ENCODE measurements around the gene VWF. TPM values are rescaled to one million over a fixed set of nuclear protein-coding genes. Genes with fewer than 3 reads are reported as not detected.

Gene VWF
- total and polyA plus RNA-seq, 10 of the 15 experiments (the other 5 are each of a cell fraction or from before 2014, with no cell fraction given) = 0.08 to 0.23 TPM; not detected in 8

DNA sequence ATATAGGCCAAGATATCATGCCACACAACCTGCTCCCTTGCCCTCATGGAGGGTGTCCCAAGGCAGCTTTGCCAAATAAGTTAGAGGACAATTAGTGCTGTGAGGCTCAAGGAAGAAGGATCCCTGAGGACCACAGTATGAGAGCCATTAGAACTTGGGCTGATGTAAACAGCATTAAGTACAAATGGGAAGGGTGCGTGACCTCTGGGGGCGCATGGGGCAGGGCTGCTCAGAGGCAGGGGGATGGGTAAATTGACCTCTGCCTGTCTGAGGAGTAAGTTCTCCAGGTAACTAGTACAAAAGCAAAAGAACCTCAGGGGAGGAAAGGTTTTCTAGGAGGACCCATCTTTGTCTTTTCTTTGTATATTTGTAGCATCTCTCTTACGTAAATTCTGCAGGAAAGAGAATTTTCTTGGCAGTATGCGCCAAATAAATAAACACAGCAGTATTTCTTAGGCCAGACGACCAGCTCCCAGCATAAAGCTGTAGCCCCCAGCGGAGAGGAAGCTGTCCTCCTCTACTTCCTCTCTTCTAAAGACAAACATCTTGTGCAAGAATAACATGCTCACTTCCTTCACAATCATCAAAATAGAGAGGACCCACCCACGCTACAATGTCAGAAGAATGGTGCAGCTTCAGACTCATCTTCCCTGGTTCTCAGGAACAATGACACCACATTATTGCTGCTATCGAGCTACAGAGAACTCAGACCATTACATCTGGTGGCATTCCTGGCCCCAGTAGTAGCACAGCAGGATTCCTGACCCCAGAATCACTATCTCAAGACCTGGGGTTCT lies 16.4 kb upstream of the VWF start:
- no peaks in the 10 kb centered on the region for H3K4me1 ChIP-seq (ENCODE audit: control insufficient read depth, insufficient read depth, low read length)
- DNase-seq (ENCODE audit: low read depth, low spot score) (no peak), ATAC-seq (no peak), FAIRE-seq (no peak)
- intact Hi-C loops (cut with micrococcal nuclease; ENCODE audit: unreplicated experiment) (no loop called here), in situ Hi-C loops (cut with MboI) (no loop called here)
- ChIA-PET CTCF (interaction anchor here (1.2 kb wide), 1 partner anchor 11 kb away, joined by 3 read pairs; no protein-coding TSS in a partner anchor), SMC1A (ENCODE audit: uncharacterized antibody, unreplicated experiment) (no interaction called here), RAD21 (ENCODE audit: unreplicated experiment) (no interaction called here), POLR2A (no interaction called here)
- H3K79me2 ChIP-seq (ENCODE audit: control insufficient read depth, insufficient read depth, low read length) = no peaks in the 10 kb centered on the region
- no peaks in the 10 kb centered on the region for H3K9me3 ChIP-seq (replicated peaks; ENCODE audit: control insufficient read depth, insufficient read depth, low read length)
- no peaks in the 10 kb centered on the region for H3K36me3 ChIP-seq (ENCODE audit: control insufficient read depth in 2 of 2, insufficient read depth in 2 of 2, low read length in 1 of 2)
- no peak overlapping the region for H2AFZ ChIP-seq (ENCODE audit: control insufficient read depth, low read depth, low read length)
- 11% methylated on average over 8 of the region's 8 CpGs for WGBS (ENCODE audit: insufficient coverage, insufficient replicate concordance, low lambda C conversion rate, missing lambda C conversion rate)
- no peaks in the 10 kb centered on the region for H3K27me3 ChIP-seq (replicated peaks in 1 of 2; ENCODE audit: control insufficient read depth in 2 of 2, insufficient read depth in 2 of 2, low read length in 1 of 2)
- no peak overlapping the region for H3K27ac ChIP-seq (ENCODE audit: control insufficient read depth, insufficient read depth)
- H3K4me3 ChIP-seq = no peak overlapping the region
- H3K4me2 ChIP-seq (ENCODE audit: control insufficient read depth, insufficient read depth) = no peak overlapping the region
- BruUV-seq (replicated peaks) = no TSS peak
- H3K9ac ChIP-seq (ENCODE audit: control insufficient read depth, insufficient read depth, low read length) = no peak overlapping the region
- H4K20me1 ChIP-seq (ENCODE audit: control insufficient read depth, insufficient read depth) = no peaks in the 10 kb centered on the region
- TF ChIP-seq WRNIP1 (IDR thresholded peaks at IDR 0.05; ENCODE audit: borderline replicate concordance, low read depth, low read length) (no peak), ZNF274 (IDR thresholded peaks at IDR 0.05; ENCODE audit: insufficient read depth, insufficient read length) (no peak), SRF (IDR thresholded peaks at IDR 0.05; ENCODE audit: low read depth in 2 of 2, low read length in 2 of 2) (no peak), GATAD2B (conservative IDR thresholded peaks at IDR 0.05; ENCODE audit: low read depth) (no peak), RCOR1 (conservative IDR thresholded peaks at IDR 0.05; ENCODE audit: low read depth, low read length) (no peak), REST (IDR thresholded peaks at IDR 0.05; ENCODE audit: low read depth, low read length) (no peak), EP300 (IDR thresholded peaks at IDR 0.05; ENCODE audit: borderline replicate concordance in 1 of 2, control insufficient read depth in 1 of 2, low read depth in 2 of 2, low read length in 2 of 2) (no peak), HDAC2 (IDR thresholded peaks at IDR 0.05) (no peak), KLF5 (IDR thresholded peaks at IDR 0.05; ENCODE audit: partially characterized antibody) (no peak), RBBP5 (conservative IDR thresholded peaks at IDR 0.05) (no peak), ZNF217 (IDR thresholded peaks at IDR 0.05) (no peak), MXI1 (IDR thresholded peaks at IDR 0.05; ENCODE audit: low read depth, low read length) (no peak)
- TF ChIP-seq, protein P1, sequence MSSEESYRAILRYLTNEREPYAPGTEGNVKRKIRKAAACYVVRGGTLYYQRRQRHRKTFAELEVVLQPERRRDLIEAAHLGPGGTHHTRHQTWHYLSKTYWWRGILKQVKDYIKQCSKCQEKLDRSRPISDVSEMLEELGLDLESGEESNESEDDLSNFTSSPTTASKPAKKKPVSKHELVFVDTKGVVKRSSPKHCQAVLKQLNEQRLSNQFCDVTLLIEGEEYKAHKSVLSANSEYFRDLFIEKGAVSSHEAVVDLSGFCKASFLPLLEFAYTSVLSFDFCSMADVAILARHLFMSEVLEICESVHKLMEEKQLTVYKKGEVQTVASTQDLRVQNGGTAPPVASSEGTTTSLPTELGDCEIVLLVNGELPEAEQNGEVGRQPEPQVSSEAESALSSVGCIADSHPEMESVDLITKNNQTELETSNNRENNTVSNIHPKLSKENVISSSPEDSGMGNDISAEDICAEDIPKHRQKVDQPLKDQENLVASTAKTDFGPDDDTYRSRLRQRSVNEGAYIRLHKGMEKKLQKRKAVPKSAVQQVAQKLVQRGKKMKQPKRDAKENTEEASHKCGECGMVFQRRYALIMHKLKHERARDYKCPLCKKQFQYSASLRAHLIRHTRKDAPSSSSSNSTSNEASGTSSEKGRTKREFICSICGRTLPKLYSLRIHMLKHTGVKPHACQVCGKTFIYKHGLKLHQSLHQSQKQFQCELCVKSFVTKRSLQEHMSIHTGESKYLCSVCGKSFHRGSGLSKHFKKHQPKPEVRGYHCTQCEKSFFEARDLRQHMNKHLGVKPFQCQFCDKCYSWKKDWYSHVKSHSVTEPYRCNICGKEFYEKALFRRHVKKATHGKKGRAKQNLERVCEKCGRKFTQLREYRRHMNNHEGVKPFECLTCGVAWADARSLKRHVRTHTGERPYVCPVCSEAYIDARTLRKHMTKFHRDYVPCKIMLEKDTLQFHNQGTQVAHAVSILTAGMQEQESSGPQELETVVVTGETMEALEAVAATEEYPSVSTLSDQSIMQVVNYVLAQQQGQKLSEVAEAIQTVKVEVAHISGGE (CRISPR knock-in tag; IDR thresholded peaks at IDR 0.05) = no peak
- TF ChIP-seq, protein P2, sequence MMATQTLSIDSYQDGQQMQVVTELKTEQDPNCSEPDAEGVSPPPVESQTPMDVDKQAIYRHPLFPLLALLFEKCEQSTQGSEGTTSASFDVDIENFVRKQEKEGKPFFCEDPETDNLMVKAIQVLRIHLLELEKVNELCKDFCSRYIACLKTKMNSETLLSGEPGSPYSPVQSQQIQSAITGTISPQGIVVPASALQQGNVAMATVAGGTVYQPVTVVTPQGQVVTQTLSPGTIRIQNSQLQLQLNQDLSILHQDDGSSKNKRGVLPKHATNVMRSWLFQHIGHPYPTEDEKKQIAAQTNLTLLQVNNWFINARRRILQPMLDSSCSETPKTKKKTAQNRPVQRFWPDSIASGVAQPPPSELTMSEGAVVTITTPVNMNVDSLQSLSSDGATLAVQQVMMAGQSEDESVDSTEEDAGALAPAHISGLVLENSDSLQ (IDR thresholded peaks at IDR 0.05) = no peak
